GM21529 (cell line): ENCODE data around the gene PCCA.
"Not testable (repeated sequence)": the region's sequence is repeated elsewhere in the genome, so short reads cannot be mapped to it uniquely, and the experiment has no call there.

Experiments
- ATAC-seq: cut with Tn5 transposase; IDR thresholded peaks from one replicate; pipeline ENCODE4 v1.9.1; 2021; ENCODE audit not compliant: unreplicated experiment

PCCA gene

GRCh38 chr13:100300708-100301107 lies 211.8 kb downstream of the PCCA start:
- no peak for ATAC-seq

- no peak for ATAC-seq
These were observed 212.5 kb downstream of the PCCA start for GRCh38 chr13:100301418-100301817.

GRCh38 chr13:100302391-100302790 lies 213.5 kb downstream of the PCCA start:
- no peak for ATAC-seq

GRCh38 chr13:100304229-100304628 lies 215.3 kb downstream of the PCCA start:
- ATAC-seq = no peak

- ATAC-seq = no peak
These were observed 216.5 kb downstream of the PCCA start for GRCh38 chr13:100305398-100305797.

- no peak for ATAC-seq
These were observed 217.1 kb downstream of the PCCA start for GRCh38 chr13:100306030-100306429.

- no peak for ATAC-seq
These were observed 217.6 kb downstream of the PCCA start for GRCh38 chr13:100306434-100306999.

GRCh38 chr13:100314132-100314910 lies 225.4 kb downstream of the PCCA start:
- ATAC-seq = no peak

GRCh38 chr13:100315522-100315921 lies 226.6 kb downstream of the PCCA start:
- peak; percentile 78 for ATAC-seq

GRCh38 chr13:100318473-100318872 lies 229.6 kb downstream of the PCCA start:
- not testable (repeated sequence) for ATAC-seq

GRCh38 chr13:100323937-100324336 lies 235.0 kb downstream of the PCCA start:
- no peak for ATAC-seq

- ATAC-seq = no peak
These were observed 241.8 kb downstream of the PCCA start for GRCh38 chr13:100330662-100331061.

GRCh38 chr13:100333141-100333540 lies 244.2 kb downstream of the PCCA start:
- no peak for ATAC-seq

- ATAC-seq = peak; percentile 88
These were observed 245.3 kb downstream of the PCCA start for GRCh38 chr13:100334214-100334613.

GRCh38 chr13:100336795-100337516 lies 248.1 kb downstream of the PCCA start:
- ATAC-seq = no peak

- ATAC-seq = no peak
These were observed 249.4 kb downstream of the PCCA start for GRCh38 chr13:100338275-100338674.

GRCh38 chr13:100339411-100339940 lies 250.6 kb downstream of the PCCA start:
- ATAC-seq = no peak

- no peak for ATAC-seq
These were observed 252.0 kb downstream of the PCCA start for GRCh38 chr13:100340865-100341264.

- no peak for ATAC-seq
These were observed 252.4 kb downstream of the PCCA start for GRCh38 chr13:100341327-100341726.

GRCh38 chr13:100344544-100344943 lies 255.7 kb downstream of the PCCA start:
- no peak for ATAC-seq

GRCh38 chr13:100347968-100348367 lies 259.1 kb downstream of the PCCA start:
- no peak for ATAC-seq

GRCh38 chr13:100349594-100349993 lies 260.7 kb downstream of the PCCA start:
- ATAC-seq = no peak
